MM.1S (cell line): Measurements from ENCODE around the gene SLX4IP.

Experiments
- DNase-seq: peaks from one replicate; pipeline ENCODE4 v3.0.0-alpha.2; 2015
- H2AFZ ChIP-seq: fragments of 300-600 bp; sonication (generic); 2 replicates; pipeline ENCODE4 v1.6.0; 2016; ENCODE audit warnings: antibody characterized with exemption, low read length
- H3F3A ChIP-seq: fragments of 300-600 bp; sonication (generic); 2 replicates; pipeline ENCODE4 v1.6.1; 2016; ENCODE audit warnings: mild to moderate bottlenecking, antibody characterized with exemption, low read length, moderate library complexity, mixed read lengths; ENCODE audit not compliant: insufficient read depth
- H3K27ac ChIP-seq: fragments of 300-600 bp; sonication (generic); 2 replicates; pipeline ENCODE4 v1.5.1; 2016; ENCODE audit warnings: mild to moderate bottlenecking, low read length
- H3K27me3 ChIP-seq: fragments of 300-600 bp; sonication (generic); replicated peaks from 2 replicates; pipeline ENCODE4 v1.6.0; 2016; ENCODE audit warnings: low read length; ENCODE audit not compliant: insufficient read depth
- H3K36me3 ChIP-seq: fragments of 300-600 bp; sonication (generic); replicated peaks from 2 replicates; pipeline ENCODE4 v1.6.1; 2016; ENCODE audit warnings: mild to moderate bottlenecking, low read length, mixed read lengths; ENCODE audit not compliant: insufficient read depth
- H3K4me1 ChIP-seq: fragments of 300-600 bp; sonication (generic); 2 replicates; pipeline ENCODE4 v1.6.1; 2016; ENCODE audit warnings: low read length, mixed read lengths
- H3K4me2 ChIP-seq: fragments of 300-600 bp; sonication (generic); 2 replicates; pipeline ENCODE4 v1.6.0; 2016; ENCODE audit warnings: low read depth, low read length
- H3K4me3 ChIP-seq: fragments of 300-600 bp; sonication (generic); 2 replicates; pipeline ENCODE4 v1.5.1; 2016; ENCODE audit warnings: low read length, mixed read lengths
- H3K79me2 ChIP-seq: fragments of 300-600 bp; sonication (generic); 2 replicates; pipeline ENCODE4 v1.6.1; 2016; ENCODE audit warnings: mixed run types, low read length, mixed read lengths
- H3K9ac ChIP-seq: fragments of 300-600 bp; sonication (generic); 2 replicates; pipeline ENCODE4 v1.6.1; 2016; ENCODE audit warnings: low read length, mixed read lengths
- H3K9me2 ChIP-seq: fragments of 300-600 bp; sonication (generic); replicated peaks from 2 replicates; pipeline ENCODE4 v1.6.1; 2016; ENCODE audit warnings: mild to moderate bottlenecking, low read length, mixed read lengths; ENCODE audit not compliant: insufficient read depth
- H3K9me3 ChIP-seq: fragments of 300-600 bp; sonication (generic); replicated peaks from 2 replicates; pipeline ENCODE4 v1.6.1; 2016; ENCODE audit warnings: mild to moderate bottlenecking, low read length, mixed read lengths; ENCODE audit not compliant: insufficient read depth
- H4K20me1 ChIP-seq: fragments of 300-600 bp; sonication (generic); 2 replicates; pipeline ENCODE4 v1.6.1; 2016; ENCODE audit warnings: mild to moderate bottlenecking, low read length, moderate library complexity, mixed read lengths; ENCODE audit not compliant: insufficient read depth
- EZH2 ChIP-seq: fragments of 300-600 bp; sonication (generic); optimal IDR thresholded peaks from 2 replicates; pipeline ENCODE3; 2017; ENCODE audit warnings: low read depth, mild to moderate bottlenecking, antibody characterized with exemption, low read length, mixed read lengths
- EZH2phosphoT487 ChIP-seq: fragments of 300-600 bp; sonication (generic); IDR thresholded peaks from 2 replicates; pipeline ENCODE4 v1.6.1; 2018; ENCODE audit warnings: antibody characterized with exemption, low read length
- TF ChIP-seq, protein P1 (sequence below): fragments of 300-600 bp; sonication (generic); IDR thresholded peaks from 2 replicates; pipeline ENCODE4 v1.5.1; 2016; ENCODE audit warnings: antibody characterized with exemption, low read length, mixed read lengths

The SLX4IP gene

DNA sequence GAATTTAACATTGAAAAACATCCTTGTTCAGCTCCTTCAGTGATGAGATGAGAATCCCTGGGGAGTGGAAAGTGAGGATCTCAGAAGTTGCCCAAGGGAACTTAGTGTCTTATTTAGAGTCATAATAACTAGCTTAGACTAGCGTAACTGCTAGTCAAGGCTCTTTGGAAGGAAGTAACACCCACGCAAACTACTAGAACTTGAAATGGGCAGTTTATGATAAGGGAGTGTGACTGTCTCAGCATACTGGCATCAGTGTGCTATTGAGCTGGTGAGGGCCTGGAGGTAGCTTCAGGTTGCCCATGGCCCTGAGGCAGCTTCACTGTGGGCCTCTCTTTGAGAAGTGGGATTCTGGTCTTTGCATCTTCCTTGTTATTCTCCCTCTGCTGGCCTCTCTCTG, 40.1 kb downstream of the SLX4IP start:
- Histone ChIP-seq H3K27me3 (no peaks in the 10 kb centered on the region), H3K9me3 (no peaks in the 10 kb centered on the region), H3K27ac (no peak overlapping the region), H4K20me1 (no peaks in the 10 kb centered on the region), H3K36me3 (no peaks in the 10 kb centered on the region), H3K9me2 (no peaks in the 10 kb centered on the region), H3K4me3 (no peak overlapping the region), H3F3A (0 out of 2 replicates have a peak, but pooled peaks cover 5% of the 10 kb centered on the region), H3K79me2 (no peaks in the 10 kb centered on the region), H3K9ac (no peak overlapping the region), H3K4me1 (peaks cover 15% of the 10 kb centered on the region), H3K4me2 (no peak overlapping the region), H2AFZ (no peak overlapping the region)
- TF ChIP-seq EZH2 (no peak), EZH2phosphoT487 (no peak)
- TF ChIP-seq, protein P1, sequence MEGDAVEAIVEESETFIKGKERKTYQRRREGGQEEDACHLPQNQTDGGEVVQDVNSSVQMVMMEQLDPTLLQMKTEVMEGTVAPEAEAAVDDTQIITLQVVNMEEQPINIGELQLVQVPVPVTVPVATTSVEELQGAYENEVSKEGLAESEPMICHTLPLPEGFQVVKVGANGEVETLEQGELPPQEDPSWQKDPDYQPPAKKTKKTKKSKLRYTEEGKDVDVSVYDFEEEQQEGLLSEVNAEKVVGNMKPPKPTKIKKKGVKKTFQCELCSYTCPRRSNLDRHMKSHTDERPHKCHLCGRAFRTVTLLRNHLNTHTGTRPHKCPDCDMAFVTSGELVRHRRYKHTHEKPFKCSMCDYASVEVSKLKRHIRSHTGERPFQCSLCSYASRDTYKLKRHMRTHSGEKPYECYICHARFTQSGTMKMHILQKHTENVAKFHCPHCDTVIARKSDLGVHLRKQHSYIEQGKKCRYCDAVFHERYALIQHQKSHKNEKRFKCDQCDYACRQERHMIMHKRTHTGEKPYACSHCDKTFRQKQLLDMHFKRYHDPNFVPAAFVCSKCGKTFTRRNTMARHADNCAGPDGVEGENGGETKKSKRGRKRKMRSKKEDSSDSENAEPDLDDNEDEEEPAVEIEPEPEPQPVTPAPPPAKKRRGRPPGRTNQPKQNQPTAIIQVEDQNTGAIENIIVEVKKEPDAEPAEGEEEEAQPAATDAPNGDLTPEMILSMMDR, result no peak
- DNase-seq, result no peak

DNA sequence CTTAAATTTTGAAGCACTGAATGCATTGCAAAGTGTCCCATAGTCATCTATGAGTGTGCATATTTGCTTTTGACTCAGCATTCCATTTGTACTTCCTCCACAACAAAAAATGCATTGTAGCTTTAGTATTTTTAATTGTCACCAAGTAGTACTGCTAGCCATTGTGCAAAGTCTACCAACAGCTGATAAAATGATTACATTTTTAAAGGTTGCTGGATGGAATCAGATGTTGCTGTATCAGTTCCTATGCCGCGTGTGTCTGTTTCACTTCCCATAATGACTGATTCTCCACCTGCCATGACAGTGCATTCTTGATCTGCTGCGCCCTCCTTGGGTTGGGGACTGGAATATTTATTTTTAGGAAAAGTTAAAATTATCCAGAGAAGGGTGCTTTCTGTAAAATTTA, 41.2 kb downstream of the SLX4IP start:
- H4K20me1 ChIP-seq, result no peaks in the 10 kb centered on the region
- no peaks in the 10 kb centered on the region for H3K9me2 ChIP-seq
- H3F3A ChIP-seq, result 0 out of 2 replicates have a peak, but pooled peaks cover 5% of the 10 kb centered on the region
- H3K27me3 ChIP-seq, result no peaks in the 10 kb centered on the region
- TF ChIP-seq, protein P1, result peak; percentile 48
- TF ChIP-seq EZH2phosphoT487 (no peak), EZH2 (no peak)
- H2AFZ ChIP-seq, result no peak overlapping the region
- H3K27ac ChIP-seq, result peak overlapping the region; percentile 40; the same call in 1 of the 2 replicates
- H3K9me3 ChIP-seq, result no peaks in the 10 kb centered on the region
- H3K9ac ChIP-seq, result no peak overlapping the region
- no peak overlapping the region for H3K4me3 ChIP-seq
- peak overlapping the region; percentile 35 for H3K4me2 ChIP-seq
- DNase-seq, result peak; percentile 63
- H3K79me2 ChIP-seq, result no peaks in the 10 kb centered on the region
- H3K36me3 ChIP-seq, result no peaks in the 10 kb centered on the region
- peaks cover 15% of the 10 kb centered on the region for H3K4me1 ChIP-seq

DNA sequence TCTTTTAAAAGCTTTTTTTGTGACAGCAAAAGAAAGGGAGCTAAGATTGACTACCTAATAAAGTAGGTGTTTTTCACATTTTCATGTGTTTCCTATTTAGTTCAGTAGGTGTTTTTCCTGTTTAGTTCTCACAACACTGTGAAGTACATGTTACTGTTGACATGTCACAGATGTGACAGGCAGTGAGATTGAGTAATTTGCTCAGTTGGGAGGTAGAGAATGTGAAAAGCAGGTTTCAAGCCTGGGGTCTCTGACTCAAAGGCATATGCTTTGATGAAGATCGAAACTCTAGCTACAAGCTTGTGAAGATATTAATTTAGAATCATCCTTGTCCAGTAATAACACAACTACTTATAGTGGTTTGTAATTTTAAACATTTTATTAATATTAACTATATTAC, 43.1 kb downstream of the SLX4IP start:
- Histone ChIP-seq H3F3A (0 out of 2 replicates have a peak, but pooled peaks cover 5% of the 10 kb centered on the region), H3K4me3 (no peak overlapping the region), H3K4me1 (peaks cover 15% of the 10 kb centered on the region), H3K4me2 (no peak overlapping the region), H3K27me3 (no peaks in the 10 kb centered on the region), H3K9me2 (no peaks in the 10 kb centered on the region), H4K20me1 (no peaks in the 10 kb centered on the region), H3K9ac (no peak overlapping the region), H3K9me3 (no peaks in the 10 kb centered on the region), H3K79me2 (no peaks in the 10 kb centered on the region), H3K36me3 (no peaks in the 10 kb centered on the region), H2AFZ (no peak overlapping the region), H3K27ac (no peak overlapping the region)
- DNase-seq, result no peak
- TF ChIP-seq EZH2phosphoT487 (no peak), EZH2 (no peak)
- TF ChIP-seq, protein P1, result no peak
